Measurements from ENCODE around the gene GRK5. TPM values are rescaled to one million over a fixed set of nuclear protein-coding genes. Genes with fewer than 3 reads are reported as not detected.
A peak's percentile ranks its signal among the peaks of the same experiment; 100 is the strongest.
"Not testable (repeated sequence)": the region's sequence is repeated elsewhere in the genome, so short reads cannot be mapped to it uniquely, and the experiment has no call there.

GRK5 gene
- total RNA-seq, 2 donors from 2014 or later: 3.4 to 4.9 TPM

DNA sequence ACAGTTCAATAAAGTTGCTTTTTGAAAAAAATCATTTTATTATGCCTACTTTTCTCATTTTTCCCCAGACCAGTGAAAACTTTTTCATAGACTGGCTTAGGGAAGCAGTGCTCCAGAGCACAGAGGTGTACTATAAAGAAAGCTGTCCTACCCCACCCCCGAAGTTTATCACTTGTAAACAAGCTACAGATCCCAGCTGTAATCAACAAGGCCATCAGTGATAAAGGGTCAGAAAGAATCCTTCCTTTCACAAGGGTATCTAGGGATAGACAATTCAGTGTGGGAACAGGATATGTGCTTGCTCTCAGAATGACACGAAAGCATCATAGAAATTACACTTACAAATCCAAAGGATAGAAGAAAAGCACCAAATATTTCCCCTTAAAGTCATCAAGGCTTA is 33.3 kb upstream of the GRK5 start:
- no peak for DNase-seq
- Histone ChIP-seq H3K9me3 (no peaks in the 10 kb centered on the region), H3K27ac (no peak overlapping the region), H3K4me3 (no peak overlapping the region), H3K27me3 (no peaks in the 10 kb centered on the region), H3K4me1 (peaks cover 16% of the 10 kb centered on the region), H3K36me3 (replicated peaks in 1 of 2; ENCODE audit: insufficient read depth in 1 of 2, low read depth in 2 of 2) (peaks cover 7 to 26% of the 10 kb centered on the region in 2 donors)
- ATAC-seq: no peak
- intact Hi-C loops (cut with DNase I): no loop called here
- TF ChIP-seq, protein P1, sequence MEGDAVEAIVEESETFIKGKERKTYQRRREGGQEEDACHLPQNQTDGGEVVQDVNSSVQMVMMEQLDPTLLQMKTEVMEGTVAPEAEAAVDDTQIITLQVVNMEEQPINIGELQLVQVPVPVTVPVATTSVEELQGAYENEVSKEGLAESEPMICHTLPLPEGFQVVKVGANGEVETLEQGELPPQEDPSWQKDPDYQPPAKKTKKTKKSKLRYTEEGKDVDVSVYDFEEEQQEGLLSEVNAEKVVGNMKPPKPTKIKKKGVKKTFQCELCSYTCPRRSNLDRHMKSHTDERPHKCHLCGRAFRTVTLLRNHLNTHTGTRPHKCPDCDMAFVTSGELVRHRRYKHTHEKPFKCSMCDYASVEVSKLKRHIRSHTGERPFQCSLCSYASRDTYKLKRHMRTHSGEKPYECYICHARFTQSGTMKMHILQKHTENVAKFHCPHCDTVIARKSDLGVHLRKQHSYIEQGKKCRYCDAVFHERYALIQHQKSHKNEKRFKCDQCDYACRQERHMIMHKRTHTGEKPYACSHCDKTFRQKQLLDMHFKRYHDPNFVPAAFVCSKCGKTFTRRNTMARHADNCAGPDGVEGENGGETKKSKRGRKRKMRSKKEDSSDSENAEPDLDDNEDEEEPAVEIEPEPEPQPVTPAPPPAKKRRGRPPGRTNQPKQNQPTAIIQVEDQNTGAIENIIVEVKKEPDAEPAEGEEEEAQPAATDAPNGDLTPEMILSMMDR (IDR thresholded peaks at IDR 0.05): no peak
- no peak for TF ChIP-seq POLR2A (IDR thresholded peaks at IDR 0.05)
- 51 to 57% methylated on average over 2 of the region's 2 CpGs for WGBS, 2 donors

DNA sequence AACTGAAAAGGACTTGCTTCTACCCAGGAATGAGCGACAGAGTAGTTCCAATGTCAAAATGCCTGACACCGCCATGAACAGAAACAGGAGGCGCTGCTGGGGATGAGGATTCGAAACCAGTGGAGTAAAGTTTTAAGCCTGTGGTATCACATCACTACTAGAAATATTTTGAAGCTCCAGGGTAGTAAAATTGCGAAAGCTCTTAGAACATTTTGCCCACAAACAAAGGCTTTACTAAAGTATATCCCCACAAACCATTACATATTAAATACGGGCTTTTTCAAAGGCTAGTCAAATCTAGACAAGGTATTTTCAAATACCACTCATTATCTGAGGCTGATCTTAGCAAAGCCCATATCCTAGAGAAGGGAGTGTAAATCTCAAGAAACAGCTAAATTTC is 31.2 kb upstream of the GRK5 start:
- H3K4me3 ChIP-seq: no peak overlapping the region
- peaks cover 18% of the 10 kb centered on the region for H3K4me1 ChIP-seq
- intact Hi-C loops (cut with DNase I): no loop called here
- peaks cover 0 to 17% of the 10 kb centered on the region in 2 donors for H3K36me3 ChIP-seq (replicated peaks in 1 of 2; ENCODE audit: insufficient read depth in 1 of 2, low read depth in 2 of 2)
- DNase-seq (no peak), ATAC-seq (no peak)
- WGBS, 2 donors: 85 to 94% methylated on average over 6 of the region's 6 CpGs
- no peaks in the 10 kb centered on the region for H3K9me3 ChIP-seq
- TF ChIP-seq, protein P1 (IDR thresholded peaks at IDR 0.05): no peak
- no peak for TF ChIP-seq POLR2A (IDR thresholded peaks at IDR 0.05)
- H3K27ac ChIP-seq: no peak overlapping the region
- no peaks in the 10 kb centered on the region for H3K27me3 ChIP-seq

DNA sequence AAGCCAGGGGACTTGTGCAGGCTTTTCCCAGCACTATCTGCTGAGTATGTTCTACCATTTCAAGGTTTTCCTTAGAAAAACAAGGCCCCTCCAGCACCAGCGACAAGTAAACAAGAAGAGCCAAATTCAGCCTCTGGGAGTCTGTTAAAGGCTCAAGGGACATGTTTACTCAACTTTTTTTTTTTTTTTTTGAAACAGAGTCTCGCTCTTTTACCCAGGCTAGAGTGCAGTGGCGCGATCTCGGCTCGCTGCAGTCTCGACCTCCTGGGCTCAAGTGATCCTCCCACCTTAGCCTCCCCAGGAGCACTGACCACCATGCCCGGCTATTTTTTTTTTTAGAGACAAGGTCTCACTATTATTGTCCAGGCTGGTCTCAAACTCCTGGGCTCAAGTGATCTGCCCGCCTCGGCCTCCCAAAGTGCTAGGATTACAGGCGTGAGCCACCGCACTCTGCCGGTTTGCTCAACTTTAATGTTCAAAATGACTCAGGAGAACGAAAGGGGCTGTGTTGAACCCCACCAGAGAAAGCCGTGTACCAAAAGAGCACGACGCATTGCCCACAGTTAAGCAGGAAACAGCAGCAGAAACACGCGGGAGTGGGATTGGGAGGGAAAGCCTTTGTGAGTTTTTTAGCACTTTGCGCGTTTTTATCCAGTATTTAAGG is 29.5 kb upstream of the GRK5 start:
- ATAC-seq (no peak), DNase-seq (peak in 1 of 4 donors; percentile 10)
- intact Hi-C loops (cut with DNase I): no loop called here
- H3K4me1 ChIP-seq: peaks cover 18% of the 10 kb centered on the region
- no peak for TF ChIP-seq POLR2A (IDR thresholded peaks at IDR 0.05)
- TF ChIP-seq, protein P1 (IDR thresholded peaks at IDR 0.05): no peak
- H3K4me3 ChIP-seq: peak overlapping the region; percentile 86 to 95
- peaks cover 0 to 4% of the 10 kb centered on the region in 2 donors for H3K36me3 ChIP-seq (replicated peaks in 1 of 2; ENCODE audit: insufficient read depth in 1 of 2, low read depth in 2 of 2)
- H3K27ac ChIP-seq: peak overlapping the region; percentile 80 to 90 (median 81)
- 11 to 12% methylated on average over 21 of the region's 21 CpGs for WGBS, 2 donors
- no peaks in the 10 kb centered on the region for H3K9me3 ChIP-seq
- no peaks in the 10 kb centered on the region for H3K27me3 ChIP-seq

DNA sequence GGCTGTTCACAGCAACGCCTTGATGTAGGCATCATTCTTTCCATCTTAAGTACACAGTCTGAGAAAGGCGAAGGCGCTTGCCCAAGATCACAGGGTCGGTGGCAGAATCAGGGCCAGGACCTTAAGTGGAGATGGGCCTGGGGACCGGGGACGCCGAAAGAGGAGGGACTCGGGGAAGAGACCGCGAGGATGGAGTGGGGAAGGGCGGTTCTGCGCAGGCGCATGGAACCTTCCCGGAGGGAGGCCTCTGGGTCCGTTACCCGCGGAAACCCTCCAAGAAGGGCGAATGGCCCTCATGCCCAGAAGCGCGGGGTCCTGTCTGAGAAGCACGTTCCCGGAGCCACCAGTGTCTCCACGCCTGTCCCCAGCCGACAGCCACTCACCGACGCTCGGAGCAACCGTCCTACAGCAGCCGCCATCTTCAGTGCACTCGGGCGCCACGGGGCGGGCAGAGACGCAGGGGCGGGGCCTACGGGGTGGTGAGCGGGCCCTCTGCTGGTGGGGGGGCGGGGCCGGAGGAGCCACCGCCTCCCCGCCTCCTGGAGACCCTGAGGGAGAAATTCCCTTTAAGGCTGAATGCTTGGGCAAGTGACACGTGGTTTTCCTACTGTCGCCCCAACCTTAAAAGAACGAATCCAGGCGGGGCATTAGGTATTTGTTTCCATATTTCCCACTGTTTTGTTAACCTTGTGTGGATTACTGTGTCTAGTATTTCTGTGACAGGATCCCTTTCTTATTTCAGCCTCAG is 28.8 kb upstream of the GRK5 start, which contains the start of gene PRDX3:
Gene PRDX3, minus strand, starts transcription at position 441 of the 748 bp plus-strand sequence. Its CDS starts 22 bp downstream, at position 419.
- H3K9me3 ChIP-seq: no peaks in the 10 kb centered on the region
- DNase-seq (peak; percentile 92 to 96 (median 94)), ATAC-seq (peak; percentile 99)
- no peaks in the 10 kb centered on the region for H3K27me3 ChIP-seq
- peak within 1 kb of the TSS; percentile 80 to 90 (median 81) for H3K27ac ChIP-seq
- intact Hi-C loops (cut with DNase I): no loop called here
- H3K4me1 ChIP-seq: peaks cover 18% of the 10 kb centered on the region
- peaks cover 0 to 2% of the 10 kb centered on the region in 2 donors for H3K36me3 ChIP-seq (replicated peaks in 1 of 2; ENCODE audit: insufficient read depth in 1 of 2, low read depth in 2 of 2)
- TF ChIP-seq POLR2A (IDR thresholded peaks at IDR 0.05): peak in 2 of 3 donors; percentile 70 to 81
- TF ChIP-seq, protein P1 (IDR thresholded peaks at IDR 0.05): peak in 2 of 7 experiments; percentile 14 to 21
- 0 to 1% methylated on average over 15 to 44 of the region's 45 CpGs for WGBS, 2 donors
- H3K4me3 ChIP-seq: peak within 1 kb of the TSS; percentile 86 to 95

DNA sequence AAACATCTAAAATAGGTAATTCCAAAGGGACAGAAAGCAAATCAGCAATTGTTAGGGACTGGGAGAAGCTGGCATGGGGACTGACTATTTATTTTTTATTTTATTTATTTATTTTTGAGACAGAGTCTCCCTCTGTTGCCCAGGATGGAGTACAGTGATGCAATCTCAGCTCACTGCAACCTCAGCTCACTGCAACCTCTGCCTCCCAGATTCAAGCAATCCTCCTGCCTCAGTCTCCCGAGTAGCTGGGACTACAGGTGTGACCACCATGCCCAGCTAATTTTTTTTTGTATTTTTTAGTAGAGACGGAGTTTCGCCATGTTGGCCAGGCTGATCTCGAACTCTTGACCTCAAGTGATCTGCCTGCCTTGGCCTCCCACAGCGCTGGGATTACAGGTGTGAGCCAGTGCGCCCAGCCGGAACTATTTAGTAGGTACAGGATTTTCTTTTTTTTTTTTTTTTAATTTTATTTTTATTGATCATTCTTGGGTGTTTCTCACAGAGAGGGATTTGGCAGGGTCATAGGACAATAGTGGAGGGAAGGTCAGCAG is 26.4 kb upstream of the GRK5 start:
- H3K9me3 ChIP-seq; H3K36me3 ChIP-seq (replicated peaks in 1 of 2; ENCODE audit: insufficient read depth in 1 of 2, low read depth in 2 of 2); H3K4me3 ChIP-seq; DNase-seq; H3K27me3 ChIP-seq; H3K27ac ChIP-seq; ATAC-seq; intact Hi-C loops (cut with DNase I): not testable (repeated sequence)
- WGBS, 2 donors: 97 to 99% methylated on average over 7 of the region's 7 CpGs
- peaks cover 22% of the 10 kb centered on the region for H3K4me1 ChIP-seq
